ENCODE measurements around the gene HPS5. TPM values are rescaled to one million over a fixed set of nuclear protein-coding genes. Genes with fewer than 3 reads are reported as not detected.

The HPS5 gene
- total RNA-seq, 4 donors from 2014 or later: 14.9 to 27.0 (median 22.6) TPM

GRCh38 chr11:18230859-18231258 is 91.1 kb downstream of the HPS5 start:
- Histone ChIP-seq H3K4me1 (no peaks in the 10 kb centered on the region), H3K27me3 (no peaks in the 10 kb centered on the region), H3K36me3 (no peaks in the 10 kb centered on the region), H3K4me3 (no peak overlapping the region), H3K9me3 (no peaks in the 10 kb centered on the region), H3K27ac (no peak overlapping the region)
- TF ChIP-seq EP300 (IDR thresholded peaks at IDR 0.05) (no peak), POLR2AphosphoS5 (IDR thresholded peaks at IDR 0.05) (no peak), CTCF (IDR thresholded peaks at IDR 0.05) (no peak)
- DNase-seq (ENCODE audit: low spot score in 2 of 2): no peak
- 86% methylated on average over 2 of the region's 2 CpGs for WGBS

- Histone ChIP-seq H3K27ac (no peak overlapping the region), H3K4me3 (no peak overlapping the region), H3K36me3 (no peaks in the 10 kb centered on the region), H3K4me1 (no peaks in the 10 kb centered on the region), H3K27me3 (no peaks in the 10 kb centered on the region), H3K9me3 (no peaks in the 10 kb centered on the region)
- DNase-seq (ENCODE audit: low spot score in 2 of 2): no peak
- 92% methylated on average over 3 of the region's 3 CpGs for WGBS
- TF ChIP-seq POLR2AphosphoS5 (IDR thresholded peaks at IDR 0.05) (no peak), POLR2A (IDR thresholded peaks at IDR 0.05) (no peak), CTCF (IDR thresholded peaks at IDR 0.05) (no peak), EP300 (IDR thresholded peaks at IDR 0.05) (no peak)
These were observed 92.4 kb downstream of the HPS5 start for GRCh38 chr11:18229501-18229900.

Other genes with a start within 250 kb of the HPS5 start
- 10 to 100 TPM in 1 of 4 donors, 1 to 10 TPM in 3; 7.1 to 19.1 (median 7.3) TPM for gene SAAL1, start 216.1 kb downstream of the HPS5 start, total RNA-seq
- not detected for gene MRGPRX3, start 189.6 kb downstream of the HPS5 start, total RNA-seq
- gene MRGPRX4, start 149.3 kb downstream of the HPS5 start, total RNA-seq: not detected
- 1 to 10 TPM in 1 of 4 donors, not detected in 3; 5.1 TPM for gene SAA4, start 85.3 kb downstream of the HPS5 start, total RNA-seq
- gene SAA2, start 73.5 kb downstream of the HPS5 start, total RNA-seq: 10 to 100 TPM in 3 of 4 donors, not detected in 1; 15.0 to 30.4 (median 16.2) TPM
- gene SAA1, start 55.9 kb downstream of the HPS5 start, total RNA-seq: 10 to 100 TPM; 10.5 to 79.1 (median 49.1) TPM
- gene GTF2H1, start 427 bp upstream of the HPS5 start, total RNA-seq: 100 to 1,000 TPM in 1 of 4 donors, 10 to 100 TPM in 3; 48.6 to 121 (median 50.4) TPM
- 100 to 1,000 TPM; 438 to 724 (median 616) TPM for gene LDHA, start 72.4 kb upstream of the HPS5 start, total RNA-seq
- gene LDHC, start 90.2 kb upstream of the HPS5 start, total RNA-seq: not detected
- gene LDHAL6A, start 133.7 kb upstream of the HPS5 start, total RNA-seq: not detected
- gene TSG101, start 204.8 kb upstream of the HPS5 start, total RNA-seq: 10 to 100 TPM; 67.8 to 80.0 (median 71.8) TPM